Activated naive CD4-positive, alpha-beta T cell treated with anti-CD3 and anti-CD28 coated beads, Interleukin-2, amount 50 U/mL, for 72 hours (primary cell): ENCODE measurements around the gene CD163L1. TPM values are rescaled to one million over a fixed set of nuclear protein-coding genes. Genes with fewer than 3 reads are reported as not detected.
A peak's percentile ranks its signal among the peaks of the same experiment; 100 is the strongest.
"Not testable (repeated sequence)": the region's sequence is repeated elsewhere in the genome, so short reads cannot be mapped to it uniquely, and the experiment has no call there.

Experiments
- ATAC-seq, 2 donors: fragments of 150-1000 bp; cut with Tn5 transposase; 2 replicates each; pipeline ENCODE4 v1.10.0; 2021; ENCODE audit warnings: mild to moderate bottlenecking in 2 of 2, moderate library complexity in 2 of 2
- DNase-seq, 2 donors: peaks; one replicate each; pipeline ENCODE4 v3.0.0; 2021 to 2022; ENCODE audit warnings: low spot score in 2 of 2
- H3K27ac Mint-ChIP-seq, 2 donors: one replicate each; pipeline ENCODE4 v1.8.0; 2022; ENCODE audit warnings: mild to moderate bottlenecking in 2 of 2, mixed read lengths in 2 of 2
- H3K36me3 Mint-ChIP-seq, 2 donors: one replicate each; pipeline ENCODE4 v1.8.0; 2022; ENCODE audit warnings: mixed read lengths in 2 of 2
- H3K9me3 Mint-ChIP-seq, 2 donors: one replicate each; pipeline ENCODE4 v1.8.0; 2022; ENCODE audit warnings: mixed read lengths in 2 of 2
- total RNA-seq, 2 donors: library from RNA; stranded (reverse); gene quantifications; one replicate each; pipeline ENCODE4 v1.2.3, GENCODE V29; 2022

Gene CD163L1
- total RNA-seq: not detected

- no peak for DNase-seq
- H3K36me3 Mint-ChIP-seq: peaks cover 5 to 6% of the 10 kb centered on the region in 2 donors
- ATAC-seq: no peak
- H3K27ac Mint-ChIP-seq: no peak within 1 kb of the TSS
- no peaks in the 10 kb centered on the region for H3K9me3 Mint-ChIP-seq
Measured at GRCh38 chr12:7444076-7444475, at the start of gene CD163L1. Gene CD163L1, minus strand, starts transcription at chr12:7444153. Its CDS starts 26 bp downstream, at chr12:7444127.

- H3K9me3 Mint-ChIP-seq: no peaks in the 10 kb centered on the region
- DNase-seq (no peak), ATAC-seq (no peak)
- H3K36me3 Mint-ChIP-seq: no peaks in the 10 kb centered on the region
- H3K27ac Mint-ChIP-seq: no peak overlapping the region
Measured at GRCh38 chr12:7493006-7493405, 49.1 kb upstream of the CD163L1 start.

DNA sequence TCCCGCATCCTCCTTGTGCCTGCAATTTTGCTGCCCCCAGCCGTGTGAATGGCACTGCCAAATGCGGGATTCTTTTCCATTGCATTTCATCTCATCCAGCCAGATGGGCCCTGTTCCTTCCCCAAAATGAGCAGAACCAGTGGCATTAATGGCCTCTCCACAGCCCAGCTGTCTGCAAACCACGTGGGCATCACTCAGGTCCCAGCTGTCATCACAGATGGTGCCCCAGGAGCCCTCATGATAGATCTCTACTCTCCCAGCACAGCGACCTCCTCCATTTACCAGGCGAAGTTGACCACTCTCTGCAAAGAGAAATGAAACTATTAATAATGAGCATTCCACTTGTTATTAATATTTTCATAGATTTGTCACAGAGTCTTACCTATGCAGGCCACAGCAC is 42.6 kb upstream of the CD163L1 start:
- Mint-ChIP-seq H3K27ac (no peak overlapping the region), H3K36me3 (no peaks in the 10 kb centered on the region), H3K9me3 (no peaks in the 10 kb centered on the region)
- DNase-seq: no peak
- ATAC-seq: no peak

DNA sequence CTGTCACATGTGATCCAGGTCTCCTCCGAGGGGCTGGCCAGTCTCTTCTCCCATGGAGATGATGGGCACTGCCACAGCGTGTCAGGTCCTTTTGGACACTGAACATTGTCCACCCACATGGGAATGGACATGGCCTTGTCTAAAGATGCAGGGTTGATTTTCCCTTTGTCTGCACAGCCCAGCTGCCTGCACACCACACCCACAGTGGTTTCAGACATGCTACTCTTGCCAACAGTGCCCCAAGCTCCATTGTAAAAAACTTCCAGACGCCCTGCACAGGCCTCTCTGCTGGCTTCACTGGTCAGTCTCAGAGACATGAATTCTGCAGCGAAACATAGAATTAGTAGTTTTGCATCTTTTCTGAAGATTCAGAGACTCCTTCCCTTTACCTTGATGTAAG is 41.1 kb upstream of the CD163L1 start:
- ATAC-seq: no peak
- H3K9me3 Mint-ChIP-seq: no peaks in the 10 kb centered on the region
- no peak overlapping the region for H3K27ac Mint-ChIP-seq
- DNase-seq: no peak
- no peaks in the 10 kb centered on the region for H3K36me3 Mint-ChIP-seq

DNA sequence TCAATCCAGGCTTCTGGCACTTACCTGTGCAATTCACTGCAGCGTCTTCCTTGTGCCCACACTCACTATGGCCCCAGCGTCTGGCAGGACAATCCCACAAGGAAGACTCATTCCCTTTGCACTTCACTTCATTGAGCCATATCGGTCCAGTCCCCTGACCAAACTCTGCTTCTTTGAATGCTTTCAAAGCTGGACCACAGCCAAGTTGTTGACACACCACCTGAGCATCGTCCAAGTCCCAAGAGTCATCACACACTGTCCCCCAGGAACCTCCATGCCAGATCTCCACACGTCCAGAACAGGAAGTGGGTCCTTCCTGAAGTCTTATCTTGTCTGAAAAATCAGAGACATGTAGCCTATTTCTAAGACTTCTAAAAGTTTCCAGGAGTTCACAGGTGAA is 39.4 kb upstream of the CD163L1 start:
- DNase-seq: no peak
- ATAC-seq: no peak

GRCh38 chr12:7479771-7480170 is 35.8 kb upstream of the CD163L1 start:
- Mint-ChIP-seq H3K36me3 (no peaks in the 10 kb centered on the region), H3K27ac (no peak overlapping the region), H3K9me3 (no peaks in the 10 kb centered on the region)
- ATAC-seq (no peak), DNase-seq (no peak)

More for the DNA sequence above, 39.4 kb upstream of the CD163L1 start:
- Mint-ChIP-seq H3K27ac (no peak overlapping the region), H3K9me3 (no peaks in the 10 kb centered on the region), H3K36me3 (no peaks in the 10 kb centered on the region)

DNA sequence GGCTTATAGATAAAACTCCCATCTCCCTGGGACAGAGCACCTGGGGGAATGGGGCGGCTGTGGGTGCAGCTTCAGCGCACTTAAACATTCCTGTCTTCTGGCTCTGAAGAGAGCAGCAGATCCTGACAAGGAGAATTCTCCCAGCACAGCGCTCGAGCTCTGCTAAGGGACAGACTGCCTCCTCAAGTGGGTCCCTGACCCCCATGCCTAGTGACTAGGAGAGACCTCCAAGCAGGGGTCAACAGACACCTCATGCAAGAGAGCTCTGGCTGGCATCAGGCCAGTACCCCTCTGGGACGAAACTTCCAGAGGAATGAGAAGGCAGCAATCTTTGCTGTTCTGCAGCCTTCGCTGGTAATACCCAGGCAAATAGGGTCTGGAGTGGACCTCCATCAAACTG is 28.1 kb upstream of the CD163L1 start:
- Mint-ChIP-seq H3K27ac (no peak overlapping the region), H3K36me3 (no peaks in the 10 kb centered on the region), H3K9me3 (peaks cover 5 to 7% of the 10 kb centered on the region in 2 donors)
- DNase-seq (no peak), ATAC-seq (no peak)

GRCh38 chr12:7460375-7461259 is 16.7 kb upstream of the CD163L1 start:
- DNase-seq (peak in 1 of 2 donors; percentile 54), ATAC-seq (peak; percentile 70 to 73)
- no peak overlapping the region for H3K27ac Mint-ChIP-seq
- H3K36me3 Mint-ChIP-seq: no peaks in the 10 kb centered on the region
- no peaks in the 10 kb centered on the region for H3K9me3 Mint-ChIP-seq

- DNase-seq: no peak
- Mint-ChIP-seq H3K27ac (no peak overlapping the region), H3K36me3 (no peaks in the 10 kb centered on the region), H3K9me3 (no peaks in the 10 kb centered on the region)
- ATAC-seq: no peak
Measured at GRCh38 chr12:7459973-7460372, 16.0 kb upstream of the CD163L1 start.

- ATAC-seq (no peak), DNase-seq (no peak)
- no peak overlapping the region for H3K27ac Mint-ChIP-seq
- H3K9me3 Mint-ChIP-seq: peaks cover 0 to 4% of the 10 kb centered on the region in 2 donors
- H3K36me3 Mint-ChIP-seq: no peaks in the 10 kb centered on the region
Measured at GRCh38 chr12:7451756-7452155, 7.8 kb upstream of the CD163L1 start.

GRCh38 chr12:7450667-7451066 is 6.7 kb upstream of the CD163L1 start:
- DNase-seq (no peak), ATAC-seq (no peak)
- peaks cover 0 to 4% of the 10 kb centered on the region in 2 donors for H3K9me3 Mint-ChIP-seq
- no peaks in the 10 kb centered on the region for H3K36me3 Mint-ChIP-seq
- H3K27ac Mint-ChIP-seq: no peak overlapping the region

DNA sequence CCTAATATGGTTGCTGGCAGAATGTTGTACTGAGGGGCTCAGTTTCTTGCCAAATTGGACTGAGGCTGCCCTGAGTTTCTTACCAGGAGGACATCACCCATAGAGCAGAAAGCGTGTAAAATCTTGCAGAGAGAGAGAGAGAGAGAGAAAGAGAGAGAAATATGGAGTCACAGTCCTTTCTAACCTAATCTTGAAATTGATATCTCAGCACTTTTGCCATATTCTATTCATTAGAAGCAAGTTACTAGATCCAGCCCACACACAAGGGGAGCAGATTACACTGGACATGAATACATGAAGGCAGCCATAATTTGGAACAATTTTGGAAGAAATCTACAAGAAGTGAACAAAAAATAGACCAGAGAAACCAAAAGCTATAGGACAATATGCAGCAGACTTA is 4.1 kb upstream of the CD163L1 start:
- Mint-ChIP-seq H3K27ac (no peak overlapping the region), H3K36me3 (no peaks in the 10 kb centered on the region), H3K9me3 (no peaks in the 10 kb centered on the region)
- ATAC-seq (no peak), DNase-seq (no peak)

GRCh38 chr12:7444537-7444936 is 584 bp upstream of the CD163L1 start:
- H3K9me3 Mint-ChIP-seq: no peaks in the 10 kb centered on the region
- H3K36me3 Mint-ChIP-seq: peaks cover 4% of the 10 kb centered on the region in 2 donors
- ATAC-seq (no peak), DNase-seq (no peak)
- H3K27ac Mint-ChIP-seq: no peak overlapping the region

DNA sequence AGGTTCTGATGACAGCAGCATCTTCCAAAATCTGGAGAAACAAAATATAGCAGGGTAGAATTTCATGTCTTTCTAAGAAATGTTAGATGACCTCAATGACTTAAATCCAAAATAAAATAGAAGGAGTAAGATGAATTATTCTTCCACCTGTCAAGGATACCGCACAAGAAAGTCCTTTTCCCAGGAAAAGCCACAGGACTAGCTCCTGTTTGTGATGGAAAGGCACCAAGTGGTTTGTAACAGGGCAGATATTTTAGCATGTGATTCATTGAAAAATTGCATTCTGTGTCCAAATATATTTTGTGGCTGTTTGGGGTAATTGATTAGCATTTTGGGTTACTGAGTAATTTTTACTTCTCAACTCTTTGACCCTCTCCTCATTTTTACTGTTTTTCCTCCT is 2.7 kb downstream of the CD163L1 start:
- no peak for ATAC-seq

DNA sequence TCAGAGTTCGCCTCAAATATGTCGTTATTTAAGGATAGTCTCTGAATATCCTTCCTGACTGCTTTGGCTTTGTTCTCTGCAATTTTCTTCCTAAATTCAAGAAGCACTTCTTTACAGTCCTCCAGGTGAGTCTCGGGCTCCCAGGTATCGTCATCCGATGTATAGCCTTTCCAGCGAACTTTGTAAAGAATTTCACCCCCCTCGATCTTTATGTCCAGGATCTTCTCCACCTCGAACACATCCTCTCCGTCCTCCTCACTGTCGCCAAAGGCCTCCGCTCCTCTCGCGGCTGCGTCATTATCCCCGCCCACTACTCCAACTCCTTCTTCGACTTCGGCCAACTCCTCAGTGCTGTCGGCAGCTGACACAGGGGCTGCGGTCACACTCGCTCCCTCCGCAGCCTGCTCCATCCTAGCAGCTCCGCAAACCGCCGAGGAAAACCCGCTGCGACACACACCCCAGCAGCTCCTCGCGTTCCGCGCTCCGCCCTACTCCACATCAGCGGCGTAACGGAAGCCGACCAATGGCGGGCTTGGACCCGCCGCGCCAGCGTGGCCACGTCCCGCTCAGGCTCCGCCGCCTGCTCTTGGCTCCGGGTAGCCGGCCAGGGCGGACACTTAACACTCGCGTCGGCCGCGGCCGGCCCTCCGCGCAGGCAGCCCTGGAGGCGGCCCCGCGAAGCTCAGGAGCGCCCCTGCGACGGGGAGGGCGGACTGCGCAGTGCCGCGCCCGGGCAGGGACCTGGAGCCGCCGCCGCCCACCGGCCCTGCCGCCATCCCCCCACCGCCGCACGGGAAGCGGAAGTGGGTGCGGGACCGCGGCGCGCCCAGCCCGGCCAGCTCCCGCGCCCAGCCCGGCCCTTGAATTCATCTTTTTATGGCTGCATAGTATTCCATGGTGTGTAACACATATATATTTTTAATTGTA is 4.1 kb downstream of the CD163L1 start:
- no peak overlapping the region for H3K27ac Mint-ChIP-seq
- H3K9me3 Mint-ChIP-seq: no peaks in the 10 kb centered on the region

More for the DNA sequence above, 2.7 kb downstream of the CD163L1 start:
- Mint-ChIP-seq H3K9me3 (no peaks in the 10 kb centered on the region), H3K36me3 (peaks cover 5 to 6% of the 10 kb centered on the region in 2 donors), H3K27ac (no peak overlapping the region)
- DNase-seq: no peak

DNA sequence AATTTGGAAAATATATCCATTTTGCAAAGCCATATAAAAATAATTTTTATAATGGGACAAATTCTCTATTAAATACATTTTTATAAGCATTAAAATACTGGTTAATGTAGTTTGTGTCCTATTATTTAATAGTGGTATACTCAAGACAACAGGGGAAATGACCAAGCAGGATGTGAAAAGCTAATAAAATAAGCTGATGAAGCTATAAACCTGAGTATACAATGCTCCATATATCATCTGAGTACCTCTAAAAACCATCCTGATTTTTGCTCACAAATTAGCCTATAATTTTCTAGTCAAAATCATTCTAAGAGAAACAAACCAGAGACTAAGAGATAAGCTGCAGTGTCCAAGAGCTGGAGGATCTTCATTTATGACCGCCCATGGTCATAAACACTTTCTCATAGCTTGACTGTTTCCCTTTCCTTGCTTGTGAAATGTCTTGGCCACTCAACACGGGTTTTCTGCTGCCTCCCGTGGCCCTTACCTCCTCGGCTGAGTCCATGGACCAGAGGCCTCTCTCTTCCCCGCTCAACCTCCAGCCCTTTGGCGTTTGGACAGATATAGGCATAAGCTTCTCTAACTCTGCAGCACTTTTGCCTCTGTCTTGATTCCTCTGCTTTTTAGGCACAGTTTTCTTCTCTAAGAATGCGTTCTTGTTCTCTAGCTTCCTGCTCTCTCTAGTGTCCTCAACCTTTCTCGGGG is 5.5 kb downstream of the CD163L1 start:
- not testable (repeated sequence) for H3K36me3 Mint-ChIP-seq, H3K9me3 Mint-ChIP-seq, H3K27ac Mint-ChIP-seq, DNase-seq
- peak in 1 of 2 donors; percentile 19 for ATAC-seq

More for the DNA sequence above, 4.1 kb downstream of the CD163L1 start:
- peak in 1 of 2 donors; percentile 26 for DNase-seq
- ATAC-seq: peak; percentile 76 to 88
- peaks cover 5 to 6% of the 10 kb centered on the region in 2 donors for H3K36me3 Mint-ChIP-seq
